Endodermal cell (in vitro differentiated cells): ENCODE results near the gene EFNA5. TPM values are rescaled to one million over a fixed set of nuclear protein-coding genes. Genes with fewer than 3 reads are reported as not detected.
"Not testable (repeated sequence)": the region's sequence is repeated elsewhere in the genome, so short reads cannot be mapped to it uniquely, and the experiment has no call there.

Experiments used
- DNase-seq: peaks from one replicate; pipeline ENCODE4 v3.0.0-alpha.2; 2017
- H3K27ac ChIP-seq: 2 replicates; pipeline ENCODE4 v1.5.1; 2013; ENCODE audit warnings: mild to moderate bottlenecking, low read depth, low read length, moderate library complexity
- H3K27me3 ChIP-seq: 2 replicates; pipeline ENCODE4 v1.6.1; 2013; ENCODE audit warnings: mild to moderate bottlenecking, low read length, moderate library complexity; ENCODE audit not compliant: insufficient read depth, control insufficient read depth, poor library complexity, severe bottlenecking
- H3K36me3 ChIP-seq: 2 replicates; pipeline ENCODE4 v1.7.0; 2013; ENCODE audit warnings: mild to moderate bottlenecking, low read length, moderate library complexity; ENCODE audit not compliant: control insufficient read depth, insufficient read depth
- H3K4me1 ChIP-seq: one replicate; pipeline ENCODE4 v1.7.0; 2013; ENCODE audit warnings: low read length; ENCODE audit not compliant: control insufficient read depth, insufficient read depth
- H3K4me3 ChIP-seq: 2 replicates; pipeline ENCODE4 v1.5.1; 2013; ENCODE audit warnings: mild to moderate bottlenecking, low read length, moderate library complexity
- H3K9ac ChIP-seq: 2 replicates; pipeline ENCODE4 v1.6.1; 2013; ENCODE audit warnings: mild to moderate bottlenecking, low read length, moderate library complexity; ENCODE audit not compliant: poor library complexity, severe bottlenecking; ENCODE audit errors: extremely low read depth
- H3K9me3 ChIP-seq: 2 replicates; pipeline ENCODE4 v1.6.1; 2013; ENCODE audit warnings: mild to moderate bottlenecking, low read length, moderate library complexity; ENCODE audit not compliant: control insufficient read depth
- H3K27ac Mint-ChIP-seq: 2 replicates; pipeline ENCODE4 v1.8.0; 2020; ENCODE audit warnings: mixed read lengths
- H3K27me3 Mint-ChIP-seq: 2 replicates; pipeline ENCODE4 v1.8.0; 2021; ENCODE audit warnings: mild to moderate bottlenecking, mixed read lengths; ENCODE audit not compliant: insufficient read depth
- H3K36me3 Mint-ChIP-seq: 2 replicates; pipeline ENCODE4 v1.8.0; 2020; ENCODE audit warnings: low read depth, mixed read lengths
- H3K4me1 Mint-ChIP-seq: 2 replicates; pipeline ENCODE4 v1.8.0; 2020; ENCODE audit warnings: mixed read lengths
- H3K4me3 Mint-ChIP-seq: 2 replicates; pipeline ENCODE4 v1.8.0; 2020; ENCODE audit warnings: mild to moderate bottlenecking, moderate library complexity, mixed read lengths
- H3K9me3 Mint-ChIP-seq: 2 replicates; pipeline ENCODE4 v1.8.0; 2020; ENCODE audit warnings: mild to moderate bottlenecking, mixed read lengths
- CTCF ChIP-seq: fragments of 200-600 bp; sonication (generic); conservative IDR thresholded peaks from 2 replicates; pipeline ENCODE4 v1.5.0; 2021; ENCODE audit warnings: antibody characterized with exemption, mild to moderate bottlenecking
- WGBS, 2 experiments: methylation state at CpG; one replicate each; pipeline versions ENCODE4 v1.1.5 to v1.1.7; 2013; ENCODE audit warnings: missing lambda C conversion rate in 2 of 2, mixed read lengths in 1 of 2; ENCODE audit not compliant: insufficient coverage in 1 of 2, insufficient read length in 1 of 2; 5-methylcytosine and 5-hydroxymethylcytosine counted together
- total RNA-seq, 2 donors: library from RNA; stranded (reverse); fragmentation: NEBNext Ultra II Directional in 1 of 2; extraction: Animal tissue kit (Norgen Biotek cat#: 25700) in 1 of 2; gene quantifications; 2 replicates in 1 of 2; 3 replicates in 1 of 2; pipeline ENCODE4 v1.2.1, GENCODE V29; 2021

EFNA5 gene
- total RNA-seq, 2 donors from 2014 or later, result 53.3 to 63.1 TPM

- no peak for TF ChIP-seq CTCF
- Histone ChIP-seq H3K9me3 (peaks cover 23% of the 10 kb centered on the region), H3K9ac (no peak overlapping the region), H3K36me3 (peaks cover 14% of the 10 kb centered on the region), H3K4me1 (no peaks in the 10 kb centered on the region), H3K4me3 (no peak overlapping the region), H3K27me3 (no peaks in the 10 kb centered on the region), H3K27ac (no peak overlapping the region)
- no peak for DNase-seq
- Mint-ChIP-seq H3K27ac (no peak overlapping the region), H3K27me3 (no peaks in the 10 kb centered on the region), H3K4me1 (peaks cover 27% of the 10 kb centered on the region), H3K9me3 (peaks cover 11% of the 10 kb centered on the region), H3K4me3 (no peak overlapping the region), H3K36me3 (peaks cover 29% of the 10 kb centered on the region)
- 96 to 97% methylated on average over 3 of the region's 3 CpGs for WGBS, 2 experiments
These were observed 174.3 kb downstream of the EFNA5 start for GRCh38 chr5:107496466-107496865.

- WGBS, 2 experiments, result 94 to 100% methylated on average over 4 to 25 of the region's 25 CpGs
- H3K36me3 Mint-ChIP-seq, result peaks cover 29% of the 10 kb centered on the region
- not testable (repeated sequence) for H3K27me3 ChIP-seq, H3K9ac ChIP-seq, H3K4me3 Mint-ChIP-seq, H3K27me3 Mint-ChIP-seq, H3K4me1 ChIP-seq, H3K27ac Mint-ChIP-seq, H3K27ac ChIP-seq, DNase-seq, H3K4me3 ChIP-seq
- H3K36me3 ChIP-seq, result peaks cover 18% of the 10 kb centered on the region
- H3K9me3 Mint-ChIP-seq, result peaks cover 11% of the 10 kb centered on the region
- peaks cover 13% of the 10 kb centered on the region for H3K4me1 Mint-ChIP-seq
- H3K9me3 ChIP-seq, result peaks cover 23% of the 10 kb centered on the region
These were observed 176.6 kb downstream of the EFNA5 start for GRCh38 chr5:107494129-107494528.

- H3K27ac Mint-ChIP-seq, result no peak overlapping the region
- H3K36me3 Mint-ChIP-seq, result peaks cover 5% of the 10 kb centered on the region
- H3K27me3 Mint-ChIP-seq, result no peaks in the 10 kb centered on the region
- no peaks in the 10 kb centered on the region for H3K9me3 ChIP-seq
- peaks cover 4% of the 10 kb centered on the region for H3K36me3 ChIP-seq
- 83 to 100% methylated on average over 1 to 2 of the region's 2 CpGs for WGBS, 2 experiments
- H3K4me3 Mint-ChIP-seq, result no peak overlapping the region
- TF ChIP-seq CTCF, result no peak
- no peak overlapping the region for H3K27ac ChIP-seq
- H3K27me3 ChIP-seq, result no peaks in the 10 kb centered on the region
- peaks cover 35% of the 10 kb centered on the region for H3K4me1 Mint-ChIP-seq
- H3K4me3 ChIP-seq, result no peak overlapping the region
- H3K4me1 ChIP-seq, result peaks cover 3% of the 10 kb centered on the region
- no peak overlapping the region for H3K9ac ChIP-seq
- no peaks in the 10 kb centered on the region for H3K9me3 Mint-ChIP-seq
- DNase-seq, result no peak
These were observed 183.6 kb downstream of the EFNA5 start for GRCh38 chr5:107487056-107487542.

GRCh38 chr5:107486489-107486888 lies 184.2 kb downstream of the EFNA5 start:
- H3K9me3 ChIP-seq, result no peaks in the 10 kb centered on the region
- no peaks in the 10 kb centered on the region for H3K27me3 Mint-ChIP-seq
- H3K4me1 Mint-ChIP-seq, result peaks cover 35% of the 10 kb centered on the region

More at GRCh38 chr5:107486489-107486888, 184.2 kb downstream of the EFNA5 start:
- Mint-ChIP-seq H3K36me3 (peaks cover 5% of the 10 kb centered on the region), H3K27ac (no peak overlapping the region), H3K9me3 (no peaks in the 10 kb centered on the region), H3K4me3 (no peak overlapping the region)
- H3K9ac ChIP-seq, result no peak overlapping the region
- H3K4me3 ChIP-seq, result no peak overlapping the region
- WGBS, 2 experiments, result 100% methylated on average over 1 of the region's 2 CpGs; no CpG with 5 or more reads in 1 of the 2 experiments
- H3K27me3 ChIP-seq, result no peaks in the 10 kb centered on the region
- peaks cover 3% of the 10 kb centered on the region for H3K4me1 ChIP-seq
- no peak for TF ChIP-seq CTCF
- H3K27ac ChIP-seq, result no peak overlapping the region
- H3K36me3 ChIP-seq, result peaks cover 4% of the 10 kb centered on the region
- DNase-seq, result no peak
